Natural killer cell (primary cell): ENCODE measurements around the gene RGL3. TPM values are rescaled to one million over a fixed set of nuclear protein-coding genes. Genes with fewer than 3 reads are reported as not detected.
A peak's percentile ranks its signal among the peaks of the same experiment; 100 is the strongest.

Experiments
- ATAC-seq, 3 donors: fragments of 150-1000 bp in 2 of 3; fragments of 200-7000 bp in 1 of 3; cut with Tn5 transposase; 1 replicate in 1 of 3; 2 replicates in 2 of 3; pipeline ENCODE4 v1.10.0; 2021; ENCODE audit warnings: mild to moderate bottlenecking in 2 of 3, moderate library complexity in 2 of 3
- DNase-seq, 2 donors: peaks; one replicate each; pipeline versions ENCODE4 v3.0.0 to v3.0.0-alpha.2; 2013 to 2021; ENCODE audit warnings: mixed read lengths in 1 of 2
- H3K27ac ChIP-seq: one replicate; pipeline ENCODE4 v1.5.1; 2013; ENCODE audit warnings: mild to moderate bottlenecking, low read length
- H3K27me3 ChIP-seq: one replicate; pipeline ENCODE4 v1.6.1; 2013; ENCODE audit warnings: low read length; ENCODE audit not compliant: control insufficient read depth, insufficient read depth
- H3K36me3 ChIP-seq: one replicate; pipeline ENCODE4 v1.6.1; 2013; ENCODE audit warnings: low read length; ENCODE audit not compliant: control insufficient read depth, insufficient read depth
- H3K4me1 ChIP-seq: one replicate; pipeline ENCODE4 v1.6.1; 2013; ENCODE audit warnings: low read length; ENCODE audit not compliant: control insufficient read depth, insufficient read depth
- H3K4me3 ChIP-seq: one replicate; pipeline ENCODE4 v1.5.1; 2013; ENCODE audit warnings: low read length
- H3K9me3 ChIP-seq: one replicate; pipeline ENCODE4 v1.6.1; 2013; ENCODE audit warnings: low read length; ENCODE audit not compliant: control insufficient read depth, insufficient read depth
- H3K27ac Mint-ChIP-seq, 2 donors: one replicate each; pipeline ENCODE4 v1.8.0; 2022; ENCODE audit warnings: mild to moderate bottlenecking in 2 of 2, mixed read lengths in 2 of 2, moderate library complexity in 1 of 2
- H3K27me3 Mint-ChIP-seq, 2 donors: one replicate each; pipeline ENCODE4 v1.8.0; 2022; ENCODE audit warnings: low read depth in 2 of 2, mixed read lengths in 2 of 2
- H3K36me3 Mint-ChIP-seq: one replicate; pipeline ENCODE4 v1.8.0; 2022; ENCODE audit warnings: mixed read lengths
- H3K4me1 Mint-ChIP-seq, 2 donors: one replicate each; pipeline ENCODE4 v1.8.0; 2022; ENCODE audit warnings: mixed read lengths in 2 of 2
- H3K4me3 Mint-ChIP-seq: one replicate; pipeline ENCODE4 v1.8.0; 2022; ENCODE audit warnings: mild to moderate bottlenecking, moderate library complexity, mixed read lengths
- H3K9me3 Mint-ChIP-seq, 2 donors: one replicate each; pipeline ENCODE4 v1.8.0; 2022; ENCODE audit warnings: mixed read lengths in 2 of 2
- CTCF ChIP-seq: fragments of 200-600 bp; IDR thresholded peaks from one replicate; pipeline ENCODE4 v1.8.0; 2022; ENCODE audit warnings: antibody characterized with exemption
- WGBS: methylation state at CpG from one replicate; pipeline ENCODE4 v1.1.7; 2013; ENCODE audit warnings: missing lambda C conversion rate; ENCODE audit not compliant: insufficient coverage; 5-methylcytosine and 5-hydroxymethylcytosine counted together
- intact Hi-C: fragments of 100-400 bp; cut with micrococcal nuclease; formaldehyde crosslinking; loops from one replicate; pipeline ENCODE4 v1.14.2; 2022
- total RNA-seq, 4 donors: library from RNA; stranded (reverse); fragments of 120-200 nt in 1 of 4; gene quantifications; one replicate each; pipeline versions ENCODE4 v1.2.3 to v1.2.4, GENCODE V29; 2013 to 2022

RGL3 gene
- total RNA-seq, 3 donors from 2014 or later (not counting 1 experiment from before 2014, with no cell fraction given): 0.48 TPM; not detected in 2

GRCh38 chr19:11387162-11388034 lies 31.7 kb downstream of the RGL3 start:
- no peak for ATAC-seq

GRCh38 chr19:11384778-11385129 lies 34.4 kb downstream of the RGL3 start:
- intact Hi-C loops: loop anchor here (5.0 kb wide), 1 partner anchor 38 kb away; no protein-coding TSS in a partner anchor
- H3K27ac Mint-ChIP-seq: no peak overlapping the region
- no peak for TF ChIP-seq CTCF
- no peaks in the 10 kb centered on the region for H3K9me3 Mint-ChIP-seq
- no peak overlapping the region for H3K27ac ChIP-seq
- 91% methylated on average over 5 of the region's 5 CpGs for WGBS
- ATAC-seq (no peak), DNase-seq (no peak)
- no peak overlapping the region for H3K4me3 Mint-ChIP-seq
- no peaks in the 10 kb centered on the region for H3K36me3 ChIP-seq
- peaks cover 23 to 31% of the 10 kb centered on the region in 2 donors for H3K4me1 Mint-ChIP-seq
- peaks cover 14% of the 10 kb centered on the region for H3K27me3 ChIP-seq
- H3K4me1 ChIP-seq: peaks cover 48% of the 10 kb centered on the region
- H3K27me3 Mint-ChIP-seq: peaks cover 0 to 22% of the 10 kb centered on the region in 2 donors
- H3K9me3 ChIP-seq: no peaks in the 10 kb centered on the region
- no peaks in the 10 kb centered on the region for H3K36me3 Mint-ChIP-seq
- H3K4me3 ChIP-seq: no peak overlapping the region

More at GRCh38 chr19:11387162-11388034, 31.7 kb downstream of the RGL3 start:
- H3K4me1 ChIP-seq: peaks cover 25% of the 10 kb centered on the region
- Mint-ChIP-seq H3K4me1 (peaks cover 5 to 10% of the 10 kb centered on the region in 2 donors), H3K27ac (no peak overlapping the region), H3K4me3 (no peak overlapping the region), H3K27me3 (peaks cover 0 to 14% of the 10 kb centered on the region in 2 donors), H3K9me3 (no peaks in the 10 kb centered on the region), H3K36me3 (no peaks in the 10 kb centered on the region)
- no peak overlapping the region for H3K4me3 ChIP-seq
- peaks cover 5% of the 10 kb centered on the region for H3K9me3 ChIP-seq
- peak in 1 of 2 donors; percentile 28 for DNase-seq
- TF ChIP-seq CTCF: no peak
- intact Hi-C loops: no loop called here
- H3K27ac ChIP-seq: no peak overlapping the region
- WGBS: 61% methylated on average over 19 of the region's 19 CpGs
- peaks cover 10% of the 10 kb centered on the region for H3K27me3 ChIP-seq
- H3K36me3 ChIP-seq: no peaks in the 10 kb centered on the region

GRCh38 chr19:11383706-11384048 lies 35.4 kb downstream of the RGL3 start:
- intact Hi-C loops: loop anchor here (5.0 kb wide), 1 partner anchor 39 kb away; no protein-coding TSS in a partner anchor
- ATAC-seq (no peak), DNase-seq (no peak)
- Histone ChIP-seq H3K27me3 (peaks cover 14% of the 10 kb centered on the region), H3K27ac (no peak overlapping the region), H3K9me3 (no peaks in the 10 kb centered on the region), H3K4me1 (peaks cover 49% of the 10 kb centered on the region), H3K36me3 (no peaks in the 10 kb centered on the region), H3K4me3 (no peak overlapping the region)
- Mint-ChIP-seq H3K4me3 (no peak overlapping the region), H3K27ac (no peak overlapping the region), H3K9me3 (no peaks in the 10 kb centered on the region), H3K4me1 (peaks cover 23 to 32% of the 10 kb centered on the region in 2 donors), H3K36me3 (no peaks in the 10 kb centered on the region), H3K27me3 (peaks cover 0 to 22% of the 10 kb centered on the region in 2 donors)
- TF ChIP-seq CTCF: no peak
- 3% methylated on average over 9 of the region's 9 CpGs for WGBS
